HG03139 (cell line): Measurements from ENCODE around the gene EDNRA.
"Not testable (repeated sequence)": the region's sequence is repeated elsewhere in the genome, so short reads cannot be mapped to it uniquely, and the experiment has no call there.

ENCODE experiments used
- ATAC-seq: cut with Tn5 transposase; IDR thresholded peaks from one replicate; pipeline ENCODE4 v1.9.1; 2021; ENCODE audit not compliant: unreplicated experiment

Gene EDNRA

GRCh38 chr4:147480891-147481576, at the start of gene EDNRA:
Gene EDNRA (plus strand): TSS chr4:147481097. CDS start chr4:147485682, 4,585 bp downstream.
- no peak for ATAC-seq

- ATAC-seq, result not testable (repeated sequence)
These were observed 46.5 kb upstream of the EDNRA start for GRCh38 chr4:147434370-147434769.

- ATAC-seq, result no peak
These were observed 40.5 kb upstream of the EDNRA start for GRCh38 chr4:147440442-147440841.

GRCh38 chr4:147447786-147448185, 33.1 kb upstream of the EDNRA start:
- ATAC-seq, result no peak

- no peak for ATAC-seq
These were observed 27.2 kb upstream of the EDNRA start for GRCh38 chr4:147453561-147454141.

- no peak for ATAC-seq
These were observed 24.2 kb upstream of the EDNRA start for GRCh38 chr4:147456706-147457105.

GRCh38 chr4:147461161-147461560, 19.7 kb upstream of the EDNRA start:
- ATAC-seq, result no peak

GRCh38 chr4:147463065-147463464, 17.8 kb upstream of the EDNRA start:
- no peak for ATAC-seq

- ATAC-seq, result no peak
These were observed 15.4 kb upstream of the EDNRA start for GRCh38 chr4:147465461-147465860.

GRCh38 chr4:147477439-147477838, 3.5 kb upstream of the EDNRA start:
- no peak for ATAC-seq

GRCh38 chr4:147479376-147479775, 1.5 kb upstream of the EDNRA start:
- no peak for ATAC-seq

- ATAC-seq, result no peak
These were observed 1.1 kb upstream of the EDNRA start for GRCh38 chr4:147479786-147480185.

GRCh38 chr4:147480502-147480890, 401 bp upstream of the EDNRA start:
- ATAC-seq, result no peak

GRCh38 chr4:147481577-147482109, 746 bp downstream of the EDNRA start:
- no peak for ATAC-seq

GRCh38 chr4:147482281-147482680, 1.4 kb downstream of the EDNRA start:
- no peak for ATAC-seq

- no peak for ATAC-seq
These were observed 4.3 kb downstream of the EDNRA start for GRCh38 chr4:147485167-147485566.

GRCh38 chr4:147487616-147488015, 6.7 kb downstream of the EDNRA start:
- ATAC-seq, result no peak

- ATAC-seq, result no peak
These were observed 7.7 kb downstream of the EDNRA start for GRCh38 chr4:147488556-147488955.

GRCh38 chr4:147491086-147491485, 10.2 kb downstream of the EDNRA start:
- ATAC-seq, result no peak

- no peak for ATAC-seq
These were observed 11.4 kb downstream of the EDNRA start for GRCh38 chr4:147492306-147492705.

GRCh38 chr4:147492761-147493160, 11.9 kb downstream of the EDNRA start:
- ATAC-seq, result no peak

- ATAC-seq, result no peak
These were observed 12.4 kb downstream of the EDNRA start for GRCh38 chr4:147493307-147493706.

GRCh38 chr4:147494301-147494700, 13.4 kb downstream of the EDNRA start:
- no peak for ATAC-seq
